ENCODE data around the gene HOXA7.

HOXA7 gene

GRCh38 chr7:27161214-27161720 is 4.8 kb upstream of the HOXA7 start:
- no peaks in the 10 kb centered on the region for H3K36me3 ChIP-seq (replicated peaks)

GRCh38 chr7:27160546-27161213 is 4.2 kb upstream of the HOXA7 start:
- peaks cover 96% of the 10 kb centered on the region for H3K27me3 ChIP-seq (replicated peaks)
- no peak overlapping the region for H3K27ac ChIP-seq
- H3K4me3 ChIP-seq (ENCODE audit: low read depth, low read length) = peak overlapping the region; percentile 34
- H3K36me3 ChIP-seq (replicated peaks) = no peaks in the 10 kb centered on the region
- TF ChIP-seq CTCF (IDR thresholded peaks at IDR 0.05; ENCODE audit: low read depth, low read length, missing control alignments) = peak; percentile 99
- in situ Hi-C loops (cut with HindIII; ENCODE audit: low pct_ligation_motif_present, low sequenced_read_pairs) = loop anchor here (10.0 kb wide), 1 partner anchor 786 kb away; no protein-coding TSS in a partner anchor
- DNase-seq = peak; percentile 40

More at GRCh38 chr7:27161214-27161720, 4.8 kb upstream of the HOXA7 start:
- TF ChIP-seq CTCF (IDR thresholded peaks at IDR 0.05; ENCODE audit: low read depth, low read length, missing control alignments) = no peak
- no peak for DNase-seq
- Histone ChIP-seq H3K4me3 (ENCODE audit: low read depth, low read length) (no peak overlapping the region), H3K27me3 (replicated peaks) (peaks cover 96% of the 10 kb centered on the region), H3K27ac (no peak overlapping the region)
- in situ Hi-C loops (cut with HindIII; ENCODE audit: low pct_ligation_motif_present, low sequenced_read_pairs) = loop anchor here (10.0 kb wide), 1 partner anchor 786 kb away; no protein-coding TSS in a partner anchor

GRCh38 chr7:27160145-27160545 is 3.7 kb upstream of the HOXA7 start:
- TF ChIP-seq CTCF (IDR thresholded peaks at IDR 0.05; ENCODE audit: low read depth, low read length, missing control alignments) = no peak
- in situ Hi-C loops (cut with HindIII; ENCODE audit: low pct_ligation_motif_present, low sequenced_read_pairs) = loop anchor here (10.0 kb wide), 1 partner anchor 785 kb away; no protein-coding TSS in a partner anchor
- H3K4me3 ChIP-seq (ENCODE audit: low read depth, low read length) = no peak overlapping the region
- H3K36me3 ChIP-seq (replicated peaks) = no peaks in the 10 kb centered on the region
- no peak overlapping the region for H3K27ac ChIP-seq
- DNase-seq = no peak
- peaks cover 96% of the 10 kb centered on the region for H3K27me3 ChIP-seq (replicated peaks)

- in situ Hi-C loops (cut with HindIII; ENCODE audit: low pct_ligation_motif_present, low sequenced_read_pairs) = loop anchor here (10.0 kb wide), 1 partner anchor 785 kb away; no protein-coding TSS in a partner anchor
- no peak overlapping the region for H3K4me3 ChIP-seq (ENCODE audit: low read depth, low read length)
- no peak for DNase-seq
- TF ChIP-seq CTCF (IDR thresholded peaks at IDR 0.05; ENCODE audit: low read depth, low read length, missing control alignments) = no peak
- no peaks in the 10 kb centered on the region for H3K36me3 ChIP-seq (replicated peaks)
- H3K27me3 ChIP-seq (replicated peaks) = peaks cover 96% of the 10 kb centered on the region
- H3K27ac ChIP-seq = no peak overlapping the region
Observed at GRCh38 chr7:27159266-27160144, 3.0 kb upstream of the HOXA7 start.

GRCh38 chr7:27158436-27159265 is 2.2 kb upstream of the HOXA7 start:
- no peak for TF ChIP-seq CTCF (IDR thresholded peaks at IDR 0.05; ENCODE audit: low read depth, low read length, missing control alignments)
- no peak overlapping the region for H3K27ac ChIP-seq
- peaks cover 96% of the 10 kb centered on the region for H3K27me3 ChIP-seq (replicated peaks)
- in situ Hi-C loops (cut with HindIII; ENCODE audit: low pct_ligation_motif_present, low sequenced_read_pairs) = no loop called here
- DNase-seq = no peak
- H3K4me3 ChIP-seq (ENCODE audit: low read depth, low read length) = no peak overlapping the region
- no peaks in the 10 kb centered on the region for H3K36me3 ChIP-seq (replicated peaks)

Measured in brain microvascular endothelial cell (primary cell).